OCI-LY3 (cell line): ENCODE results near the gene ENDOD1.

Experiments
- CTCF ChIP-seq: fragments of 200-600, 300-600 bp; sonication (generic); IDR thresholded peaks from 2 replicates; pipeline ENCODE4 v1.5.1; 2014; ENCODE audit warnings: antibody characterized with exemption, low read length, low read depth
- EZH2phosphoT487 ChIP-seq: fragments of 200-600 bp; shearing (Covaris generic); IDR thresholded peaks from 2 replicates; pipeline ENCODE4 v1.6.1; 2018; ENCODE audit warnings: antibody characterized with exemption, mixed run types, low read depth

GRCh38 chr11:95072948-95073347 lies 16.7 kb upstream of the ENDOD1 start:
- no peak for TF ChIP-seq CTCF
- no peak for TF ChIP-seq EZH2phosphoT487
